Transverse colon (tissue), 3 donors: Measurements from ENCODE around the gene GLRA3.

Experiments used
- POLR2A ChIP-seq: fragments of 450-650 bp; IDR thresholded peaks from one replicate; pipeline ENCODE4 v1.6.1; 2016; ENCODE audit warnings: antibody characterized with exemption, mild to moderate bottlenecking, moderate library complexity
- TF ChIP-seq, protein P1 (sequence below), 5 experiments: fragments of 200-600 bp in 3 of 5; fragments of 450-650 bp in 2 of 5; sonication (generic) in 3 of 5; IDR thresholded peaks; 1 replicate in 2 of 5; 2 replicates in 3 of 5; pipeline ENCODE4 v1.5.1; 2016 to 2017; ENCODE audit warnings: antibody characterized with exemption in 5 of 5, inconsistent platforms in 3 of 5, mild to moderate bottlenecking in 2 of 5, moderate library complexity in 1 of 5

DNA sequence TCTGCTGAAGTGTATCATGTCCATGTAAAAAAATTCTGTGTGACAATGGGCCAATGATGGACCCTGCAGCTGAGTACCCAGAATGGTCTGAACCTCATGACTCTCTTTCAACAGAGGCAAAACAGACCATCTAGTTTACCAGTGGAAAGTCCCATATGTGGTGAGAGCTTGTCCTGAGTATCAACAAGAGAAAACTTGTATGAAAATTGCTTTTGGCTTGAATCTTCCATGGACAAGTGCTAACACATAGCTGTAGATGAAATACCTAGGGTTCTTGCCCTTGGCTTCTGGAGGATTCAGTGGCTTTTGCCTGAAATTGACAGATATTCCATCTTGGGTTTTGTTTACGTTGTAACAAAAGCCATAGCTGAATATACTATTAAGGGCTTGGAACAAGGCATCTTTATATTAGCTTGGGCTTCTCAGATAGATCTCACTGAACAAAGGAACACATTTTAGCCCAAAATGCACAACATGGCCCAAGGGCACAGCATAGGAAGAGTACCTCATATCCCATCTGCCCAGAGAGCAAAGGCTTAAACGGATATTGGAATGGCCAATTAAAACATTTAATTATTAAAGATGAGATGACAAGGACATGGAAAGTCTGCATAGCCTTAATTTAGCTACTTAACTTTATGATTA lies 178.2 kb downstream of the GLRA3 start:
- TF ChIP-seq, protein P1, sequence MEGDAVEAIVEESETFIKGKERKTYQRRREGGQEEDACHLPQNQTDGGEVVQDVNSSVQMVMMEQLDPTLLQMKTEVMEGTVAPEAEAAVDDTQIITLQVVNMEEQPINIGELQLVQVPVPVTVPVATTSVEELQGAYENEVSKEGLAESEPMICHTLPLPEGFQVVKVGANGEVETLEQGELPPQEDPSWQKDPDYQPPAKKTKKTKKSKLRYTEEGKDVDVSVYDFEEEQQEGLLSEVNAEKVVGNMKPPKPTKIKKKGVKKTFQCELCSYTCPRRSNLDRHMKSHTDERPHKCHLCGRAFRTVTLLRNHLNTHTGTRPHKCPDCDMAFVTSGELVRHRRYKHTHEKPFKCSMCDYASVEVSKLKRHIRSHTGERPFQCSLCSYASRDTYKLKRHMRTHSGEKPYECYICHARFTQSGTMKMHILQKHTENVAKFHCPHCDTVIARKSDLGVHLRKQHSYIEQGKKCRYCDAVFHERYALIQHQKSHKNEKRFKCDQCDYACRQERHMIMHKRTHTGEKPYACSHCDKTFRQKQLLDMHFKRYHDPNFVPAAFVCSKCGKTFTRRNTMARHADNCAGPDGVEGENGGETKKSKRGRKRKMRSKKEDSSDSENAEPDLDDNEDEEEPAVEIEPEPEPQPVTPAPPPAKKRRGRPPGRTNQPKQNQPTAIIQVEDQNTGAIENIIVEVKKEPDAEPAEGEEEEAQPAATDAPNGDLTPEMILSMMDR (IDR thresholded peaks at IDR 0.05): no peak
- no peak for TF ChIP-seq POLR2A
